ENCODE measurements around the gene ATP8B1. TPM values are rescaled to one million over a fixed set of nuclear protein-coding genes. Genes with fewer than 3 reads are reported as not detected.

Gene ATP8B1
- total RNA-seq, 1 donor from 2014 or later = 0.15 TPM

DNA sequence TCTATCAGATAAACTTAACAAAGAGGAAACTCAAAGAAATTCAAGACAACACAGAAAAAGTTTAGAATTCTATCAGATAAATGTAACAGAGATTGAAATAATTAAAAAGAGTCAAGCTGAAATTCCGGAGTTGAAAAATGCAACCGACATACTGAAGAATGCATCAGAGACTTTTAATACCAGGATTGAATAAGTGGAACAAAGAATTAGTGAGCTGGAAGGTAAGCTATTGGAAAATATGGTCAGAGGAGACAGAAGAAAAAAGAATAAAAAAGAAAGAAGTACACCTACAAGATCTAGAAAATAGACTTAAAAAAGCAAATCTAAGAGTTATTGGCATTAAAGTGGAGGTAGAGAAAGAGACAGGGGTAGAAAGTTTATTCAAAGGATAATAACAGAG lies 88.0 kb downstream of the ATP8B1 start:
- no peaks in the 10 kb centered on the region for H3K27me3 ChIP-seq
- H3K4me1 Mint-ChIP-seq = no peaks in the 10 kb centered on the region
- H3K36me3 Mint-ChIP-seq = peaks cover 3% of the 10 kb centered on the region
- H3K4me3 ChIP-seq = no peak overlapping the region
- H3K9me3 Mint-ChIP-seq = peaks cover 23% of the 10 kb centered on the region
- no peaks in the 10 kb centered on the region for H3K36me3 ChIP-seq
- no peaks in the 10 kb centered on the region for H3K9me3 ChIP-seq (ENCODE audit: low read depth)
- no peaks in the 10 kb centered on the region for H3K79me2 ChIP-seq (ENCODE audit: low read depth)
- H2AFZ ChIP-seq (replicated peaks) = no peak overlapping the region
- no peak overlapping the region for H3K27ac ChIP-seq
- no peak overlapping the region for H3K9ac ChIP-seq
- peaks cover 2% of the 10 kb centered on the region for H3K27me3 Mint-ChIP-seq (ENCODE audit: insufficient read depth, low read depth)
- TF ChIP-seq EZH2 (IDR thresholded peaks at IDR 0.05) (no peak), EZH2phosphoT487 (IDR thresholded peaks at IDR 0.05) (no peak)
- TF ChIP-seq, protein P1, sequence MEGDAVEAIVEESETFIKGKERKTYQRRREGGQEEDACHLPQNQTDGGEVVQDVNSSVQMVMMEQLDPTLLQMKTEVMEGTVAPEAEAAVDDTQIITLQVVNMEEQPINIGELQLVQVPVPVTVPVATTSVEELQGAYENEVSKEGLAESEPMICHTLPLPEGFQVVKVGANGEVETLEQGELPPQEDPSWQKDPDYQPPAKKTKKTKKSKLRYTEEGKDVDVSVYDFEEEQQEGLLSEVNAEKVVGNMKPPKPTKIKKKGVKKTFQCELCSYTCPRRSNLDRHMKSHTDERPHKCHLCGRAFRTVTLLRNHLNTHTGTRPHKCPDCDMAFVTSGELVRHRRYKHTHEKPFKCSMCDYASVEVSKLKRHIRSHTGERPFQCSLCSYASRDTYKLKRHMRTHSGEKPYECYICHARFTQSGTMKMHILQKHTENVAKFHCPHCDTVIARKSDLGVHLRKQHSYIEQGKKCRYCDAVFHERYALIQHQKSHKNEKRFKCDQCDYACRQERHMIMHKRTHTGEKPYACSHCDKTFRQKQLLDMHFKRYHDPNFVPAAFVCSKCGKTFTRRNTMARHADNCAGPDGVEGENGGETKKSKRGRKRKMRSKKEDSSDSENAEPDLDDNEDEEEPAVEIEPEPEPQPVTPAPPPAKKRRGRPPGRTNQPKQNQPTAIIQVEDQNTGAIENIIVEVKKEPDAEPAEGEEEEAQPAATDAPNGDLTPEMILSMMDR (IDR thresholded peaks at IDR 0.05) = no peak
- no peak overlapping the region for H3K27ac Mint-ChIP-seq
- no peak overlapping the region for H3K4me3 Mint-ChIP-seq
- H3F3A ChIP-seq (ENCODE audit: low read depth) = no peaks in the 10 kb centered on the region
- H4K20me1 ChIP-seq (ENCODE audit: low read depth) = no peaks in the 10 kb centered on the region
- DNase-seq (ENCODE audit: low spot score) = no peak
- no peaks in the 10 kb centered on the region for H3K4me1 ChIP-seq
- no peak overlapping the region for H3K4me2 ChIP-seq

DNA sequence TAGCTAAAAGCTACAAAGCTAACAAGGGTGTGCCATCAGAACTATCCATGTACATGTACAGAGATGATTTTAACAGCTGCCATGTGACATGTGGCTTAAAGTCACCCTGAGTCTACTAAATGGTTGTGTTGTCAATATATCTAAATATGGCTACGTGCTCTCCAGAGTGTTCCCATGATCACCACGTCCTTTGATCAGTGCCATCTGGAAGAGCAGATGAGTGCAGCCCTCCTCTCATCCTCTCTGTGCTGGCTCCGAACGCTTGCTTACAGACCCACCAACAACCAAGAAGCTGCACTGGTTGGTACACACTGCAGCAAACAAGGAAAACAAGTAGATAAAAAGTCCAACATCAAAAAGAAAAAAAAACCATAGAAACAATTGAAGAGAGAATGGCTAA lies 92.9 kb downstream of the ATP8B1 start:
- Histone ChIP-seq H3K36me3 (no peaks in the 10 kb centered on the region), H3K9ac (no peak overlapping the region), H2AFZ (replicated peaks) (no peak overlapping the region), H3K79me2 (ENCODE audit: low read depth) (no peaks in the 10 kb centered on the region), H3K9me3 (ENCODE audit: low read depth) (no peaks in the 10 kb centered on the region), H3K27me3 (no peaks in the 10 kb centered on the region), H3K27ac (no peak overlapping the region), H3K4me2 (no peak overlapping the region), H3F3A (ENCODE audit: low read depth) (no peaks in the 10 kb centered on the region), H3K4me3 (no peak overlapping the region), H3K4me1 (no peaks in the 10 kb centered on the region), H4K20me1 (ENCODE audit: low read depth) (no peaks in the 10 kb centered on the region)
- TF ChIP-seq EZH2 (IDR thresholded peaks at IDR 0.05) (no peak), EZH2phosphoT487 (IDR thresholded peaks at IDR 0.05) (no peak)
- TF ChIP-seq, protein P1 (IDR thresholded peaks at IDR 0.05) = no peak
- peaks cover 8% of the 10 kb centered on the region for H3K9me3 Mint-ChIP-seq
- no peaks in the 10 kb centered on the region for H3K36me3 Mint-ChIP-seq
- H3K4me3 Mint-ChIP-seq = no peak overlapping the region
- no peak overlapping the region for H3K27ac Mint-ChIP-seq
- peaks cover 6% of the 10 kb centered on the region for H3K27me3 Mint-ChIP-seq (ENCODE audit: insufficient read depth, low read depth)
- DNase-seq (ENCODE audit: low spot score) = no peak
- no peaks in the 10 kb centered on the region for H3K4me1 Mint-ChIP-seq

DNA sequence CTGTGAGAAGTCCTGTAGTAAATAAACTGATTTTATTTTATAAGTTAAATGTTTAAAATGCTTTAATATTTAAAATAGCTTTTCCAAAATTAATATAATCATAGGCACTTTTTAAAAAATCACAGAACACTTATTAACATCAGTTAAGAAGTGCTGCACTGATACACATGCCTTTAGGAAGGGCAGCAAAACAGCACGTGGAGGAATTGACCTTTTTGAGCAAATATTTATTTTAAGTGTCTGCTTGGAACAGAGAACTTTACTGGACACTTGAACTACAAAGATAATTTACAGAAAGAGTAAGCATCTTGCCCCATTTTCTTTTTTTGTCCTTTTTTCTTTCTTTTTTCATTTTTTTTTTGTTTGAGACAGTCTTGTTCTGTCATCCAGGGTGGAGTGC lies 93.8 kb downstream of the ATP8B1 start:
- Mint-ChIP-seq H3K4me3 (no peak overlapping the region), H3K27me3 (ENCODE audit: insufficient read depth, low read depth) (peaks cover 6% of the 10 kb centered on the region), H3K9me3 (peaks cover 2% of the 10 kb centered on the region), H3K36me3 (no peaks in the 10 kb centered on the region), H3K27ac (no peak overlapping the region), H3K4me1 (no peaks in the 10 kb centered on the region)
- Histone ChIP-seq H3K4me1 (no peaks in the 10 kb centered on the region), H4K20me1 (ENCODE audit: low read depth) (no peaks in the 10 kb centered on the region), H3F3A (ENCODE audit: low read depth) (no peaks in the 10 kb centered on the region), H2AFZ (replicated peaks) (no peak overlapping the region), H3K27ac (no peak overlapping the region), H3K4me3 (no peak overlapping the region), H3K9me3 (ENCODE audit: low read depth) (no peaks in the 10 kb centered on the region), H3K9ac (no peak overlapping the region), H3K27me3 (no peaks in the 10 kb centered on the region), H3K79me2 (ENCODE audit: low read depth) (no peaks in the 10 kb centered on the region), H3K4me2 (no peak overlapping the region), H3K36me3 (no peaks in the 10 kb centered on the region)
- no peak for DNase-seq (ENCODE audit: low spot score)
- TF ChIP-seq EZH2phosphoT487 (IDR thresholded peaks at IDR 0.05) (no peak), EZH2 (IDR thresholded peaks at IDR 0.05) (no peak)
- TF ChIP-seq, protein P1 (IDR thresholded peaks at IDR 0.05) = no peak
